Ishikawa (cell line): ENCODE data around the gene CHURC1.

Source experiments
- CEBPB ChIP-seq: IDR thresholded peaks from 2 replicates; pipeline ENCODE4 v1.6.1; 2012
- CREB1 ChIP-seq: IDR thresholded peaks from 2 replicates; pipeline ENCODE4 v1.6.1; 2012; ENCODE audit warnings: low read depth
- EP300 ChIP-seq: IDR thresholded peaks from 2 replicates; pipeline ENCODE4 v1.6.1; 2012; ENCODE audit warnings: borderline replicate concordance
- NFIC ChIP-seq: IDR thresholded peaks from 2 replicates; pipeline ENCODE4 v1.6.1; 2012
- YY1 ChIP-seq: IDR thresholded peaks from 2 replicates; pipeline ENCODE4 v1.6.1; 2012; ENCODE audit warnings: low read depth
- ZBTB7A ChIP-seq: IDR thresholded peaks from 2 replicates; pipeline ENCODE4 v1.6.1; 2012; ENCODE audit warnings: low read depth
- TF ChIP-seq, protein P1 (sequence below): IDR thresholded peaks from 2 replicates; pipeline ENCODE4 v1.6.1; 2012; ENCODE audit warnings: low read depth, mild to moderate bottlenecking

DNA sequence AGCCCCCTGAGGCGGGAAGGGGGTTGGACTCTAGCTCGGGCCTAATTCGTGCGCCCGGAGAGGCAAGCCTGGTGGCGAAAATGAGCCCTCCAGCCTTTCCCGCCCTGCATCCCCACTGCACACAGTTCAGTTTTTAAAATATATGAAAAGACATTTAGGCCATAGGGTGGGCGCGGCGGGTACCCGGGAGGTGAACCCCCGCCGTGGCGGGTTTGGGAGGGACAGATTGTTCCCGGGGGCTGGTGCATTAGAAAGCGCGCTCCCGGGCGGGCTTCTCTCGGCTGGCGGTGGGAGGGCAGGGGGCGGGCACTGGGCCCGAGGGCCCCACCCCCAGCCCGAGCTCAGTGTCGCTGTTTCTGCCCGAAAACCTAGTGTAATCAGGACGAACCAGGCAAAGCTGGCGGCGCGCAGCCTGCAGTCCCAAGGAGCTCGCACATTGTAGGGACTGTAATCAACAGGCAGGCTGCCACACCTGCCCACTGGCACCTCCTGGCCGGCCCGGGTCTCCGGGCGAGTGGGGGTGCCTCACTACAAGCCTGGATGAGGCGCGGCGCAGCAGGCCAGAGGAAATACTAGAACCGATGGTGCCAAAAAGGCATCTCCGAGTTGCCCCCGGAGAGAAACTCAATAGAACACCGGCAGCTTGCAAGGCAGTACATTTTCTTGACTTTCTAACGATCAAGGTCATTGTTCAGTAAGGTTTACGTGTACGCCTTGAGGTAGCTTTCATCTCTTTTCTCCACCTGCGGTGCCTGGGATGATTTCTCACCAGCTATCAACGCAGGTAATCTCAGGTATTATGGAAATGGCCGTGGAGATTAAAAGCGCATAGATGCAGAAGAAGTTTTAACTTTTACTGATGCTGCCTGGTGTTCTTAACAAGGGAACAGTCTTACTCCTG, 33.8 kb upstream of the CHURC1 start:
- TF ChIP-seq, protein P1, sequence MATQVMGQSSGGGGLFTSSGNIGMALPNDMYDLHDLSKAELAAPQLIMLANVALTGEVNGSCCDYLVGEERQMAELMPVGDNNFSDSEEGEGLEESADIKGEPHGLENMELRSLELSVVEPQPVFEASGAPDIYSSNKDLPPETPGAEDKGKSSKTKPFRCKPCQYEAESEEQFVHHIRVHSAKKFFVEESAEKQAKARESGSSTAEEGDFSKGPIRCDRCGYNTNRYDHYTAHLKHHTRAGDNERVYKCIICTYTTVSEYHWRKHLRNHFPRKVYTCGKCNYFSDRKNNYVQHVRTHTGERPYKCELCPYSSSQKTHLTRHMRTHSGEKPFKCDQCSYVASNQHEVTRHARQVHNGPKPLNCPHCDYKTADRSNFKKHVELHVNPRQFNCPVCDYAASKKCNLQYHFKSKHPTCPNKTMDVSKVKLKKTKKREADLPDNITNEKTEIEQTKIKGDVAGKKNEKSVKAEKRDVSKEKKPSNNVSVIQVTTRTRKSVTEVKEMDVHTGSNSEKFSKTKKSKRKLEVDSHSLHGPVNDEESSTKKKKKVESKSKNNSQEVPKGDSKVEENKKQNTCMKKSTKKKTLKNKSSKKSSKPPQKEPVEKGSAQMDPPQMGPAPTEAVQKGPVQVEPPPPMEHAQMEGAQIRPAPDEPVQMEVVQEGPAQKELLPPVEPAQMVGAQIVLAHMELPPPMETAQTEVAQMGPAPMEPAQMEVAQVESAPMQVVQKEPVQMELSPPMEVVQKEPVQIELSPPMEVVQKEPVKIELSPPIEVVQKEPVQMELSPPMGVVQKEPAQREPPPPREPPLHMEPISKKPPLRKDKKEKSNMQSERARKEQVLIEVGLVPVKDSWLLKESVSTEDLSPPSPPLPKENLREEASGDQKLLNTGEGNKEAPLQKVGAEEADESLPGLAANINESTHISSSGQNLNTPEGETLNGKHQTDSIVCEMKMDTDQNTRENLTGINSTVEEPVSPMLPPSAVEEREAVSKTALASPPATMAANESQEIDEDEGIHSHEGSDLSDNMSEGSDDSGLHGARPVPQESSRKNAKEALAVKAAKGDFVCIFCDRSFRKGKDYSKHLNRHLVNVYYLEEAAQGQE, result no peak
- no peak; the same call in 1 of the 2 replicates for TF ChIP-seq ZBTB7A
- no peak for TF ChIP-seq EP300
- TF ChIP-seq NFIC, result no peak
- TF ChIP-seq YY1, result no peak
- no peak for TF ChIP-seq CREB1
- no peak for TF ChIP-seq CEBPB
